A549 treated with CORT108297 at 1 μM for 4 hours (cell line): Measurements from ENCODE around the gene TM9SF4. TPM values are rescaled to one million over a fixed set of nuclear protein-coding genes. Genes with fewer than 3 reads are reported as not detected.

Experiments
- total RNA-seq: library from RNA; stranded (reverse); fragments of 200-300 nt; extraction: Qiagen RNA extraction; gene quantifications from 5 replicates; pipeline ENCODE4 v1.2.3, GENCODE V29; 2022

Gene TM9SF4, protein sequence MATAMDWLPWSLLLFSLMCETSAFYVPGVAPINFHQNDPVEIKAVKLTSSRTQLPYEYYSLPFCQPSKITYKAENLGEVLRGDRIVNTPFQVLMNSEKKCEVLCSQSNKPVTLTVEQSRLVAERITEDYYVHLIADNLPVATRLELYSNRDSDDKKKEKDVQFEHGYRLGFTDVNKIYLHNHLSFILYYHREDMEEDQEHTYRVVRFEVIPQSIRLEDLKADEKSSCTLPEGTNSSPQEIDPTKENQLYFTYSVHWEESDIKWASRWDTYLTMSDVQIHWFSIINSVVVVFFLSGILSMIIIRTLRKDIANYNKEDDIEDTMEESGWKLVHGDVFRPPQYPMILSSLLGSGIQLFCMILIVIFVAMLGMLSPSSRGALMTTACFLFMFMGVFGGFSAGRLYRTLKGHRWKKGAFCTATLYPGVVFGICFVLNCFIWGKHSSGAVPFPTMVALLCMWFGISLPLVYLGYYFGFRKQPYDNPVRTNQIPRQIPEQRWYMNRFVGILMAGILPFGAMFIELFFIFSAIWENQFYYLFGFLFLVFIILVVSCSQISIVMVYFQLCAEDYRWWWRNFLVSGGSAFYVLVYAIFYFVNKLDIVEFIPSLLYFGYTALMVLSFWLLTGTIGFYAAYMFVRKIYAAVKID
- 33.6 to 39.4 TPM (median 38.7 TPM) in 5 replicates for total RNA-seq

DNA sequence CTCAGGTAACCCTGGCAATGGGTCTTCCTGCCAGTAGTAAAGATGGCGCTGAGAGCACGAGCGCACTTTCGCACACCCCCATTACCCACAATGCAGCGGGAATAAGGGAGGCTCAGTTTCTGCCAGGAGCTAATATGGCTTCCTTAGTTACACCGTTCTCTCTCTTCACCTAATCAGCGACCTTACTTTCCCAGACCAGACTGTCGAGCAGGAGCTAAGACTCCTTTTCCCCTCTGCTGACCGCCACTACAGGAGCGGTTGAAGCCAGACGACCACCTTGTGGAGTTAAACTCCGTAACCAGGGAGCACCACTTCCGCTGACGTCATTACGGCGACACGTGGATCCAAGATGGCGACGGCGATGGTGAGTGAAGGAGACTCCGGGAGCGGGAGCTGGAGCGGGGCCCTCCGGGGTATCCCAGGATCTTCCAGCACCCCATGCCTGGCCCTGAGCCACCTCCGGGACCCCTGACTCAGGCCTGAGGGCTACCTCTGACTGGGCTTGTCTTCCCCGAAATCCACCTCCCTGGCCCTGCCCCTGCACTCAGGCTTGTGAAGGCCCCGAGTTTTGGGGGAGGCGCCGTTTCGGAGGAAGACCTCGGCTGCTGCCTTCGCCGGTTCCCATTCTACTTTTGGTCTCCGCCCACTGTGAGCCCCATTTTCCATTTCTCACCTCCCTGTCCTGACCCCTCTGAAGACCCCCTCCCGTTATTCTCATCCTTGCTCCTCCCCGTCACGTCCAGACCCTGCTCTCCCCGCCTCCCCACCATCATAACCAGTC is at the start of gene TM9SF4:
TM9SF4 (plus strand) TSS at position 323 of the 781 bp plus-strand sequence; CDS start at position 350, 27 bp downstream.

DNA sequence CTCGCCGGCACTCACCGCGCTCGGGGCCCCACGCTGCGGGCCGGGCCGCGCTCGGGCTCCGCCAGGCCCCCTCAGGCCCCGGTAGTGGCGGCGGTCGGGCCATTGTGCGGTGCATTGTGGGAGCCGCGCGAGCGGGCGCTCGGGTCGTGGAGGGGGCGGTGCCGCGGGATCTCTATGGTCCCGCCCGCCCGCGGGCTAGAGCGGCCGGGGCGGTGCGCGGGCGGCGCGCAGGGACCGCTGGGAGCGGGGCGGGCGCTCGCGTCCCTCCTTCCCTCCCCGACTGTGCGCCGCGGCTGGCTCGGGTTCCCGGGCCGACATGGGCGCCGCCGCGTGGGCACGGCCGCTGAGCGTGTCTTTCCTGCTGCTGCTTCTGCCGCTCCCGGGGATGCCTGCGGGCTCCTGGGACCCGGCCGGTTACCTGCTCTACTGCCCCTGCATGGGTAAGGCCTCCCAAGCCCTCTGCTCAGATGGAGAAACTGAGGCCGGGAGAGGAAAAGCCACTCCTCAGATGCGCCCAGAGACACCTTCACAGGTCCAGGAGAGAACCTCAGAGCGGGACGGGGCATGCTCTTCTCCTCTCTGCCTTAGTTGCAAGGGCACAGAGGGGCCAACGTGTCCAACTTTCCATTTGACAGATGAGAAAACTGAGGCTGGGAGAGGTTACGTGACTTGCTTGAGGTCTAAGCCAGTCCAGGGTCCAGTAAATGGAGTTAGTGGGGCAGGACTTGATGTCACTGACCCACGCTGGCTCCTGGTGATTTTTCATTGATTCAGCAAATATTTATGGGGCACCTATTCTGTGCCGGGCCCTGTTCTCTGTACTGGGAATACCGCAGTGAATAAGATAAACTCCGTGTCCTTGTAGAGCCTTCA is 98.3 kb downstream of the TM9SF4 start, which contains the start of the genes PLAGL2 and POFUT1:
PLAGL2 (minus strand) TSS at position 118 of the 873 bp plus-strand sequence. CDS start 5,565 bp downstream, outside the sequence.
POFUT1 (plus strand) TSS at position 255 of the 873 bp plus-strand sequence; CDS start at position 317, 62 bp downstream.

Other genes with a start within 250 kb of the TM9SF4 start
- 0.43 to 1.1 TPM (median 0.99 TPM) in 5 replicates for gene DUSP15, start 239.2 kb upstream of the TM9SF4 start, total RNA-seq
- gene TTLL9, start 239.1 kb upstream of the TM9SF4 start, total RNA-seq = 0.02 to 0.15 TPM (median 0.06 TPM) in 4 of 5 replicates, not detected in the other
- gene PDRG1, start 157.7 kb upstream of the TM9SF4 start, total RNA-seq = 29.9 to 37.6 TPM (median 33.4 TPM) in 5 replicates
- gene XKR7, start 141.6 kb upstream of the TM9SF4 start, total RNA-seq = 0.02 TPM in 1 of 5 replicates, not detected in the others
- 0.33 to 0.68 TPM (median 0.55 TPM) in 5 replicates for gene CCM2L, start 99.3 kb upstream of the TM9SF4 start, total RNA-seq
- 0.03 to 0.16 TPM (median 0.12 TPM) in 3 of 5 replicates, not detected in the others for gene HCK, start 57.5 kb upstream of the TM9SF4 start, total RNA-seq
- gene PLAGL2, start 98.0 kb downstream of the TM9SF4 start, total RNA-seq = 11.4 to 12.9 TPM (median 12.6 TPM) in 5 replicates
- 37.0 to 47.3 TPM (median 42.1 TPM) in 5 replicates for gene POFUT1, start 98.2 kb downstream of the TM9SF4 start, total RNA-seq
- gene KIF3B, start 167.9 kb downstream of the TM9SF4 start, total RNA-seq = 22.1 to 26.6 TPM (median 25.8 TPM) in 5 replicates
- gene ASXL1, start 248.6 kb downstream of the TM9SF4 start, total RNA-seq = 28.8 to 36.3 TPM (median 33.7 TPM) in 5 replicates